ENCODE measurements around the gene TFDP1.

DNA sequence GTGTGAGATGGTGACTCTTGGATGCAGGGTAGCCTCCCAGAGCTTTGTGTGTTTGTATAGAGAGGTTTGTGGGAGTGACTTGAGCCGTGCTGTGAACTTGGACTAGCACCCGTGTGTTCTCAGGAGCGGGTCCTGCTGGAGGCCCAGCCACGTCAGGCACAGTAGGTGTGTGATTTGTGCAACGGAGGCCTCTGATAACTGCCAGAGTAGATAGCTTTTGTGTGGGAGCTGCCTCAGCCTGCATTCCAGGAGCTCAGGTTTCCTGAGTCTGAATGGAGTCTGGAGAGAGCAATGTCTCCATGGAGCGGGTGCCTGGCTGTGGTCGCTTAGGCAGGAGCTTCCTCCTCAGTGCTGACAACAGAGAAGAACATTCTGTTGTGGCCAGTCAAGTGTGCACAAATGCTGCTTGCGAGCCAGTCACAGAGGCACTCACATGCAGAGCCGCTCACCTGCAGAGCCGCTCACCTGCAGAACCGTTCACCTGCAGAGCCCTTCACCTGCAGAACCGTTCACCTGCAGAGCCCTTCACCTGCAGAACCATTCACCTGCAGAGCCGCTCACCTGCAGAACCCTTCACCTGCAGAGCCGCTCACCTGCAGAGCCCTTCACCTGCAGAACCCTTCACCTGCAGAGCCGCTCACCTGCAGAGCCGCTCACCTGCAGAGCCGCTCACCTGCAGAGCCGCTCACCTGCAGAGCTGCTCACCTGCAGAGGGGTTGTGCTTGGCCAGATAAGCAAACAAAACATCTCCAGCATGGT, 32.6 kb downstream of the TFDP1 start:
- TF ChIP-seq EZH2 (IDR thresholded peaks at IDR 0.05; ENCODE audit: low read depth), result no peak
- TF ChIP-seq, protein P1, sequence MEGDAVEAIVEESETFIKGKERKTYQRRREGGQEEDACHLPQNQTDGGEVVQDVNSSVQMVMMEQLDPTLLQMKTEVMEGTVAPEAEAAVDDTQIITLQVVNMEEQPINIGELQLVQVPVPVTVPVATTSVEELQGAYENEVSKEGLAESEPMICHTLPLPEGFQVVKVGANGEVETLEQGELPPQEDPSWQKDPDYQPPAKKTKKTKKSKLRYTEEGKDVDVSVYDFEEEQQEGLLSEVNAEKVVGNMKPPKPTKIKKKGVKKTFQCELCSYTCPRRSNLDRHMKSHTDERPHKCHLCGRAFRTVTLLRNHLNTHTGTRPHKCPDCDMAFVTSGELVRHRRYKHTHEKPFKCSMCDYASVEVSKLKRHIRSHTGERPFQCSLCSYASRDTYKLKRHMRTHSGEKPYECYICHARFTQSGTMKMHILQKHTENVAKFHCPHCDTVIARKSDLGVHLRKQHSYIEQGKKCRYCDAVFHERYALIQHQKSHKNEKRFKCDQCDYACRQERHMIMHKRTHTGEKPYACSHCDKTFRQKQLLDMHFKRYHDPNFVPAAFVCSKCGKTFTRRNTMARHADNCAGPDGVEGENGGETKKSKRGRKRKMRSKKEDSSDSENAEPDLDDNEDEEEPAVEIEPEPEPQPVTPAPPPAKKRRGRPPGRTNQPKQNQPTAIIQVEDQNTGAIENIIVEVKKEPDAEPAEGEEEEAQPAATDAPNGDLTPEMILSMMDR (conservative IDR thresholded peaks at IDR 0.05), result no peak
